GM12892 (cell line): Measurements from ENCODE around the gene DAP.

Source experiments
- POLR2A ChIP-seq: IDR thresholded peaks from 2 replicates; pipeline ENCODE4 v1.6.1; 2011; ENCODE audit warnings: low read depth, low read length, control low read depth
- POLR2AphosphoS5 ChIP-seq: IDR thresholded peaks from 2 replicates; pipeline ENCODE4 v1.6.1; 2011; ENCODE audit warnings: low read depth, low read length, control low read depth
- TAF1 ChIP-seq: IDR thresholded peaks from 2 replicates; pipeline ENCODE4 v1.6.1; 2011; ENCODE audit warnings: low read depth, mild to moderate bottlenecking, control low read depth, low read length, borderline replicate concordance

- TF ChIP-seq POLR2A (no peak), POLR2AphosphoS5 (no peak), TAF1 (no peak)
Measured at GRCh38 chr5:10778179-10778910, 17.3 kb upstream of the DAP start.
